MM.1S (cell line): ENCODE data around the gene OTUD4.

Source experiments
- CTCF ChIP-seq: fragments of 300-600 bp; sonication (generic); IDR thresholded peaks from 2 replicates; pipeline ENCODE4 v1.5.1; 2016; ENCODE audit warnings: antibody characterized with exemption, low read length, mixed read lengths
- EZH2phosphoT487 ChIP-seq: fragments of 300-600 bp; sonication (generic); IDR thresholded peaks from 2 replicates; pipeline ENCODE4 v1.6.1; 2018; ENCODE audit warnings: antibody characterized with exemption, low read length

GRCh38 chr4:145167887-145168286 lies 12.5 kb downstream of the OTUD4 start:
- TF ChIP-seq CTCF (no peak), EZH2phosphoT487 (no peak)
